MM.1S (cell line): ENCODE measurements around the gene GSTT4.

Experiments
- CTCF ChIP-seq: fragments of 300-600 bp; sonication (generic); IDR thresholded peaks from 2 replicates; pipeline ENCODE4 v1.5.1; 2016; ENCODE audit warnings: antibody characterized with exemption, low read length, mixed read lengths
- EZH2 ChIP-seq: fragments of 300-600 bp; sonication (generic); optimal IDR thresholded peaks from 2 replicates; pipeline ENCODE3; 2017; ENCODE audit warnings: low read depth, mild to moderate bottlenecking, antibody characterized with exemption, low read length, mixed read lengths
- EZH2phosphoT487 ChIP-seq: fragments of 300-600 bp; sonication (generic); IDR thresholded peaks from 2 replicates; pipeline ENCODE4 v1.6.1; 2018; ENCODE audit warnings: antibody characterized with exemption, low read length

DNA sequence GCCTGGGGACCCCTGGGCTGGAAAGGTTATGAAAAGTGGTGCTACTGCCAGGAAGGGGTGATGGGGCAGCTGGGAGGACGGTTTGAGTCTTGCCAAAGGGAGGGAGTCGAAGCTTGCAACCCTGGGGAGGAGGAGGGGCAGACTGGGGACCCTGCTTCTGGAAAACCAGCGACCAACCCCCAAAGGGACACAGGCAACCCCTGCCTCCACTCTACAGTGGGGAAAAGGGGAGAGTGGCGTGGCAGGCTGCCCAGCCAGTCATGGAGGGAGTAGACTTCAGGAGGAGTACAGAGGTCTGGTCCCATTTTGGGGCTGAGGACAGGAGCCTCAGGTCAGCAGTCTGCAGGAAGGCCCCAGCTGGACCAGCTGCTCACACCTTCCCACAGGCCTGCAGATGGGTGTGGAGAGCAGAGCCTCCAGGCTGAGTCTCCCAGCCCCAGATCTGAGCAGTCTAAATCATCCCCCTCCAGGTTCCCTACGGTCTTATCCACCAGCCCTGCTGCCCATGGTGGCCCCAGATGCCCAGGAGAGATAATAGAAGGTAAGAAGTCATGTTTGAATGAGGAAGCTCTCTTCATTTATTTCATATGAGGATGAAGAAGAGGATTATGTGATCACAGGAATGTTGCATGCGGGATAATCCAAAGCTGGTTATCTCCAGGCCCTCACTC lies 34.3 kb downstream of the GSTT4 start:
- TF ChIP-seq CTCF (no peak), EZH2 (no peak), EZH2phosphoT487 (no peak)
